HS-27A (cell line): ENCODE results near the gene STRIP1.

Experiments
- DNase-seq: peaks from one replicate; pipeline ENCODE4 v3.0.0-alpha.2; 2012; ENCODE audit warnings: low read depth, missing footprints

The STRIP1 gene

DNA sequence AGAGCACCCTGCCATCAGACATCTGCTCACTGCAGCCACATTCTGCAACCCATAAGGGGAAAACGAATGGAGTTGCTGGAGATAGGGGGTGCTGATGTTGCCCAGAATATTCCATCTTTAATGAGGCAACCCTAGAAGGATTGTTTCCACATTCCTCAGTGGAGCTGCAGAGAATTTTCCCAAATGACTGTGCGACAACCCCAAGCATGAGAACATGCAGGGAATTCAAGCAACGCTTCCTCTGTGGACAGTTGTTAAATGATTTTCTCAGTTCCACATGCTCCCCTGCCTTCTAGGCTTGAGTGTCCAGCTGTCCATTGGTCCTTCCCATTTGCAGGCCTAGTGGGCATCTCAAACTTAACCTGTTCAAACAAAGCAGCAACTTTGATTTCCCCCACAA, 57.4 kb downstream of the STRIP1 start:
- no peak for DNase-seq

DNA sequence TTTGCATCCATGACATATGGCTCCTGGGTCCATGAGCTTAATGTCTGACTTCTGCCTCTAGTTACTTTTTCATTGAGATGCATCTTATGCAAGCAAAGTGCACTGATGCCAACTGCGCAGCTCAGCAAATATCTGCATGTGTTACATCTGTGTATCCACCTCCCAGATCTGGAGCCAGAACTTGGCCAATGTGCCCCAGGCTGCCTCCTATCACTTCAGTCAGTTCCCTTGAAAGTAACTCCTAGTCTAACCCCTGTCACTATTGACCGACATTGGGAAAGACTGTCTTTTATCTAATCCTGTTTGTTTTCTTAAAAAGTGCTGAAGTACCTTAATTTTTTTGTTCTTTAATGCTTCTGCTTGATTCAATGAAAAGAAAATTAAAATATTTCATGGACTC, 58.6 kb downstream of the STRIP1 start:
- no peak for DNase-seq

DNA sequence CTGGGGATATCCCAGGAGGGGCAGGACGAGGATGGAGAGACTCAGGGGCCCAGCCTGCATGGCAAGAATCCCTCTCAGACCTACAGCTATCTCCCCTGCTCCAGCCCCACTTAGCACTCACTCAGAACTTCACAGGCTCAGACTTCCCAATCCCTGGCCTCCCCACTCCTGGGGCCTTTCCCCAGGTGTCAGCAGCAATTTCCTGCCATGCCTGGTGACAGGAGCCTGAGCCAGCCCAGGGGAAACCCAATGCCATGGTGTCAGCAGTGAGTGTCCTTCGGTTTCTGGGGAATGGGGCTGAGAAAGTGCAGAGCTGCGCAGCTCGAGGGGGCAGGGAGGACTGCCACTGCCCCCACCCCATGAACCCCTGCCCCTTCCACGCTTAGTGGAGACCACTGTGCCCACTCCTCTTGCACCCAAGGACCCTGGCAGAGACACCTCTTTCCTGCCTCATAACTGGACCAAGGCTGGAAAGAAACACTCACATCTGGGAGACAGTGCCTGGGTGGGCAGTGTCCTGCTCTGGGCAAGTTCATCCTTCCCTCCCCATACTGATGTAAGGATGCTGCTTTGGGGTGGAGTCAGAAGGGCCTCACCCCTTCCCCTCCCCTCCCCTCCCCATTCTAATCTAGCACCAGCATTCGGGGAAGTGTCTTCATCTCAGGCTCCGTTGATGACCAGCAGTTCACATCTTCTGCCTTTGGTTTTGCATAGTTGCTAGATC, 60.7 kb downstream of the STRIP1 start:
- DNase-seq, result no peak

- DNase-seq, result no peak
These were observed 63.2 kb downstream of the STRIP1 start for GRCh38 chr1:110097507-110098221.

DNA sequence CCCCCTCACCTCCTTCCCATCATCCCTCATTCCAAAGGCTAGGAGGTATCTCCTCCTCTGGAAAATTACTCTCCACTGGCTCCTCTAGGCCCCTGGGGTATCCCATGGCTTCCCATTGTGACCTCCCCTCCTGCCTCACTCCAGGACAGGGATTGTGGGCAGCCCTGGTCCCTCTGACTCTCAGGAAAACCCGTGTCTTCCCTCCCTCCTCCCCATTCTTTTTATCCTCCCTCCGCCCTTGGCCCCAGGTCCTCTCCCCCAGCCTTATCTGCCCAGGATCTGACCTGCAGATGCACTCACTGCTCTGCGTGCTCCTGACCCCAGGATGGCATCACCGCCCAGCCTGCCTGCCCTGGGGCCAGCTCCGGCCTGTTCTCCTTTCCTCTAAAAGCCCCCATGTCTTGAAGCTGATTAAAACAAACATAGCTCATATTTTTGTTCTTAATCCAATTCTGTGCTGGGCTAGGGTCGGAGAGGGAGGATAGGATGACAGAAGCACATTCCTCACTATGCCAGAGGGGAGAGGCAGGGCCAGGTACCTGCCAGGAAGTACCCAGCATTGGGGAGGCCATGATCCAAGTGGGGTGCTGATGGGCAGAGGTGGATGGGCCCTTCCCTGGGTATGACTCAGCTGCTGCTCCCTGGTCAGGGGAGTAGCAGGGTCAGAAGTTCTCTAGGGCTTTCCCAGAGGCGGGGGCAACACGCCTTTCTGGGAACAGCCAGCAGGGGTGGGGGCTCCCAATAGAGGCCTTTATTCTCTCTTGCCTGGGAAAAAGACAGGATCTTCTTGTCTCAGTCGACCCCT, 64.0 kb downstream of the STRIP1 start:
- DNase-seq, result no peak

- no peak for DNase-seq
These were observed 65.9 kb downstream of the STRIP1 start for GRCh38 chr1:110100335-110100734.

DNA sequence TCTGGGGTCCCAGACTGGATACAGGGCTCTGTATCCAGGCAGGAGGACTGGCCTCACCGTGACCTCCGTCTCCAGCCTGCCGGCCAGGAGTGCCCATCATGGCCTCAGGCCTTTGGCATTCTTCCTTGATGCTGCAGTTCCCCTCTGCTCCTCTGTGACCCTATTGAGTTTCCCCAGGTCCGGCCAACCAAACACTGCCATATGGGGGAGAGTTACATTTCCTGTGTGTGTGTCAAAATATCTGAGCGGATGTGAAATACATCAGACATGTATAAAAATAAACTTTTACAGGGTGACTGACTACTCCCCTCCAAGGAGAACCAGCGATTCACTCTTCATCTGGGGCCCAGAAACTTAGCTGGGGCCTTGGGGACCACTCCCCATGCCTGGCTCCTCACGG, 67.7 kb downstream of the STRIP1 start:
- no peak for DNase-seq
